Sigmoid colon (tissue), 3 donors: ENCODE data around the gene EEFSEC.

Experiments
- POLR2A ChIP-seq, 2 donors: fragments of 450-650 bp; IDR thresholded peaks; one replicate each; pipeline ENCODE4 v1.6.1; 2016; ENCODE audit warnings: antibody characterized with exemption in 2 of 2, mild to moderate bottlenecking in 2 of 2, moderate library complexity in 2 of 2
- TF ChIP-seq, protein P1 (sequence below), 4 experiments: fragments of 450-650 bp in 3 of 4; fragments of 200-600 bp in 1 of 4; IDR thresholded peaks; one replicate each; pipeline ENCODE4 v1.5.1; 2016 to 2019; ENCODE audit warnings: antibody characterized with exemption in 4 of 4, mild to moderate bottlenecking in 3 of 4, moderate library complexity in 2 of 4

DNA sequence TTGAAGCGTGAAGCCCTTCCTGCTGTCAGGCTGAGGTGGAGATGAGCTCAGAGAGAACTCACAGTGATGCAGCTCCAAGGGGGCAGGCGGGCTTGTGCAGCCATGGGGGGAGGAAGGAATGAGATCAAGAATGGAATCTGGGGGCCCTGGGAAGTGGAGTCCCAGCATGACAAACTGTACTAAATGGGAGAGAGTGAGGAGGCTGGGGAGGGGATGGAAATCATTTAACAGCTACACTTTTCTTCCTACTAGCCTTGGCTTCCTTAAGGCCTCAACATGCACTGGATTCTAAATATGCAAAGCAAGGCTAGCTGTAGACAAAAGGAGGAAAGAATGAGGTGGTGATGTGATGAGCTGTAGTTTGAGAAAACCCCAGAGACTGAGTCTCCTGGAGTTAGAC is 133.9 kb downstream of the EEFSEC start:
- TF ChIP-seq POLR2A (IDR thresholded peaks at IDR 0.05) = no peak
- TF ChIP-seq, protein P1, sequence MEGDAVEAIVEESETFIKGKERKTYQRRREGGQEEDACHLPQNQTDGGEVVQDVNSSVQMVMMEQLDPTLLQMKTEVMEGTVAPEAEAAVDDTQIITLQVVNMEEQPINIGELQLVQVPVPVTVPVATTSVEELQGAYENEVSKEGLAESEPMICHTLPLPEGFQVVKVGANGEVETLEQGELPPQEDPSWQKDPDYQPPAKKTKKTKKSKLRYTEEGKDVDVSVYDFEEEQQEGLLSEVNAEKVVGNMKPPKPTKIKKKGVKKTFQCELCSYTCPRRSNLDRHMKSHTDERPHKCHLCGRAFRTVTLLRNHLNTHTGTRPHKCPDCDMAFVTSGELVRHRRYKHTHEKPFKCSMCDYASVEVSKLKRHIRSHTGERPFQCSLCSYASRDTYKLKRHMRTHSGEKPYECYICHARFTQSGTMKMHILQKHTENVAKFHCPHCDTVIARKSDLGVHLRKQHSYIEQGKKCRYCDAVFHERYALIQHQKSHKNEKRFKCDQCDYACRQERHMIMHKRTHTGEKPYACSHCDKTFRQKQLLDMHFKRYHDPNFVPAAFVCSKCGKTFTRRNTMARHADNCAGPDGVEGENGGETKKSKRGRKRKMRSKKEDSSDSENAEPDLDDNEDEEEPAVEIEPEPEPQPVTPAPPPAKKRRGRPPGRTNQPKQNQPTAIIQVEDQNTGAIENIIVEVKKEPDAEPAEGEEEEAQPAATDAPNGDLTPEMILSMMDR (IDR thresholded peaks at IDR 0.05) = no peak
